ENCODE data around the gene SMARCD3.

Gene SMARCD3

GRCh38 chr7:151247611-151248345 lies 716 bp downstream of the SMARCD3 start:
- peak; percentile 78 for DNase-seq (ENCODE audit: low spot score)

GRCh38 chr7:151246851-151247580 lies 1.5 kb downstream of the SMARCD3 start:
- no peak for DNase-seq (ENCODE audit: low spot score)

- DNase-seq (ENCODE audit: low spot score) = no peak
These were observed 2.2 kb downstream of the SMARCD3 start for GRCh38 chr7:151246102-151246850.

GRCh38 chr7:151245360-151246101 lies 3.0 kb downstream of the SMARCD3 start:
- peak; percentile 85 for DNase-seq (ENCODE audit: low spot score)

GRCh38 chr7:151244841-151245346 lies 3.6 kb downstream of the SMARCD3 start:
- DNase-seq (ENCODE audit: low spot score) = no peak

GRCh38 chr7:151244196-151244840 lies 4.2 kb downstream of the SMARCD3 start:
- peak; percentile 91 for DNase-seq (ENCODE audit: low spot score)

GRCh38 chr7:151243408-151244195 lies 4.9 kb downstream of the SMARCD3 start:
- no peak for DNase-seq (ENCODE audit: low spot score)

GRCh38 chr7:151243045-151243349 lies 5.5 kb downstream of the SMARCD3 start:
- no peak for DNase-seq (ENCODE audit: low spot score)

- DNase-seq (ENCODE audit: low spot score) = no peak
These were observed 6.1 kb downstream of the SMARCD3 start for GRCh38 chr7:151242159-151243044.

GRCh38 chr7:151241755-151242096 lies 6.8 kb downstream of the SMARCD3 start:
- no peak for DNase-seq (ENCODE audit: low spot score)

- DNase-seq (ENCODE audit: low spot score) = no peak
These were observed 7.3 kb downstream of the SMARCD3 start for GRCh38 chr7:151240942-151241754.

GRCh38 chr7:151240536-151240935 lies 8.0 kb downstream of the SMARCD3 start:
- no peak for DNase-seq (ENCODE audit: low spot score)

GRCh38 chr7:151239837-151240459 lies 8.5 kb downstream of the SMARCD3 start:
- no peak for DNase-seq (ENCODE audit: low spot score)

- DNase-seq (ENCODE audit: low spot score) = no peak
These were observed 9.3 kb downstream of the SMARCD3 start for GRCh38 chr7:151238924-151239836.

GRCh38 chr7:151238190-151238810 lies 10.2 kb downstream of the SMARCD3 start:
- no peak for DNase-seq (ENCODE audit: low spot score)

- no peak for DNase-seq (ENCODE audit: low spot score)
These were observed 11.0 kb downstream of the SMARCD3 start for GRCh38 chr7:151237244-151238189.

Measured in HuH-7 (cell line).